ENCODE measurements around the gene CHCHD6. TPM values are rescaled to one million over a fixed set of nuclear protein-coding genes. Genes with fewer than 3 reads are reported as not detected.

CHCHD6 gene
- polyA plus RNA-seq, 1 donor, result 10.8 TPM

DNA sequence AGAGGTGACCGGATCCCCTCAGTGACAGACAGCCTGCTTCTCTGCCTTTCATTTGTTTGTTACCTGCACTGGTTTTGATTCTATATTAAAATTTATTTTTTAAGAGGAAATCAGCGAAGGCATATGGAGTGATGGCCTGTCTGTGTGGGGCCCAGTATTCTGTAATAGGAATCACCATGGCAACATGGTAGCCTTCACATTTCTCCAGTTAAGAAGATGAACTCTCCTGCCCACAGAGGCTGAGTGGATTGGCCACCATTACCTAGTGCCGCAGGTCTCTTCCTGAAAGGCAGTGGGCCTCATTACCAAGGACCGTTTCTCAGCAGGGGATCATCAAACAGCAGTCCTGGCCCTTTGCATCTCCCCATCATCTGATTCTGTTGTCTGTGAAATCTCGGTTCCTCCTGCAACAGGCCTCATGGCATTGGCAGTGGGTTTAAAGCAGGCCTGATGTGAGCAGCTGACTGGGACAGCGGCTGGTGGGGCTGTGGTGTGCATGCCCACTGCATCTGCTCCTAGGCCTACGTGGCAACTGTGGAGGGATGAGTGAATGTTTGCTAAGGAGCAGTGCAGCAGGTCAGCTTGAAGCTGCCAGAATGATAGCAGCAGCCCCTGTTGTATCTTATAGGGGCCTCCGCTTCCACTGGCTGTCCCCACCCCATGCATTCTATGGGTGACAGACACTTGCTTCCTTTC, 114.5 kb downstream of the CHCHD6 start:
- Histone ChIP-seq H3K27me3 (ENCODE audit: control insufficient read depth, insufficient read depth, low read length) (no peaks in the 10 kb centered on the region), H3K27ac (ENCODE audit: low read length) (no peak overlapping the region), H3K36me3 (ENCODE audit: control insufficient read depth, insufficient read depth, low read length) (no peaks in the 10 kb centered on the region), H3K4me3 (ENCODE audit: low read length) (no peak overlapping the region), H3K4me1 (ENCODE audit: control insufficient read depth, insufficient read depth, low read length) (peaks cover 11% of the 10 kb centered on the region), H3K9me3 (ENCODE audit: control insufficient read depth, low read depth, low read length) (no peaks in the 10 kb centered on the region)
- WGBS (ENCODE audit: insufficient coverage, low lambda C conversion rate), result no CpG with 5 or more reads among the region's 8 CpGs
- DNase-seq, result no peak

DNA sequence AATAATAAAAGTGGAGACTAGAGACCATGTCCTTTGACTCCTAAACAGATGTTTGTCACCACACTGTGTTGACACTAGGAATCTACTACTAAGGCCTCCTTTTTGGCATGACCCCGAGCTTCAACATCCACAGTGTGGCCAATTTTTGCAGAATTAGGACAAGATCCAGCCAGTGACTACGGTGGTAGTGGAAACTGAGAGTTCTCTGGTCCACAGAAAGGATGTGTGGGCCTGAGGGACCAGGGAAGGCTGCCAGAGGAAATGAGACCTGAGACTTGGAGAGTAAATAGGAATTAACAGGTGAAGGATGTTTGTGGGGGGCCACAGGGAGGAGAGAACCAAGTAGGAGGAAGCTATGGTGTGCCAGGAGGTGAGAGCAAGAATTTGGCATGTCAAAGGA, 122.7 kb downstream of the CHCHD6 start:
- Histone ChIP-seq H3K4me3 (ENCODE audit: low read length) (no peak overlapping the region), H3K27me3 (ENCODE audit: control insufficient read depth, insufficient read depth, low read length) (no peaks in the 10 kb centered on the region), H3K4me1 (ENCODE audit: control insufficient read depth, insufficient read depth, low read length) (no peaks in the 10 kb centered on the region), H3K36me3 (ENCODE audit: control insufficient read depth, insufficient read depth, low read length) (no peaks in the 10 kb centered on the region), H3K9me3 (ENCODE audit: control insufficient read depth, low read depth, low read length) (no peaks in the 10 kb centered on the region), H3K27ac (ENCODE audit: low read length) (no peak overlapping the region)
- WGBS (ENCODE audit: insufficient coverage, low lambda C conversion rate), result 100% methylated on average over 1 of the region's 2 CpGs
- no peak for DNase-seq

DNA sequence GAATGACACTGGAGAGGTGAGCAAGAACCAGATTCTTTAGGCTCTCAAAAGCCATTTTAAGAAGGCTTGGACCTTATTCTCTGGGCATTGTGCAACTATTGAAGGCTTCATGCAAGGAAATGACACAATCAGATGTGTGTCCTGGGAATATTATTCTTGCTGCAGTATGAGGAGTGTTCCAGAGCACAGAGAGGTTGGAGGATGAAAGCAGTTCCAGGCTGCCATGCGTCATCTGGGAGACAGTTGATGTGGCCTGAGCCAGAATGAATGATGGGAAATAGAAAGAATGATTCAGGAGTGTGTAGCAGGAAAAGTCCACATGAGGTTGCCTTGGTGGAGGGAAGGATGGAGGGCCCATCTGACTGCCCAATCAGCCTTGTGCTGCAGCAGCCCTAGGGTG, 123.1 kb downstream of the CHCHD6 start:
- H3K4me1 ChIP-seq (ENCODE audit: control insufficient read depth, insufficient read depth, low read length), result no peaks in the 10 kb centered on the region
- WGBS (ENCODE audit: insufficient coverage, low lambda C conversion rate), result no CpG with 5 or more reads among the region's 1 CpG
- no peak overlapping the region for H3K27ac ChIP-seq (ENCODE audit: low read length)
- H3K9me3 ChIP-seq (ENCODE audit: control insufficient read depth, low read depth, low read length), result no peaks in the 10 kb centered on the region
- no peak for DNase-seq
- no peak overlapping the region for H3K4me3 ChIP-seq (ENCODE audit: low read length)
- no peaks in the 10 kb centered on the region for H3K36me3 ChIP-seq (ENCODE audit: control insufficient read depth, insufficient read depth, low read length)
- no peaks in the 10 kb centered on the region for H3K27me3 ChIP-seq (ENCODE audit: control insufficient read depth, insufficient read depth, low read length)

DNA sequence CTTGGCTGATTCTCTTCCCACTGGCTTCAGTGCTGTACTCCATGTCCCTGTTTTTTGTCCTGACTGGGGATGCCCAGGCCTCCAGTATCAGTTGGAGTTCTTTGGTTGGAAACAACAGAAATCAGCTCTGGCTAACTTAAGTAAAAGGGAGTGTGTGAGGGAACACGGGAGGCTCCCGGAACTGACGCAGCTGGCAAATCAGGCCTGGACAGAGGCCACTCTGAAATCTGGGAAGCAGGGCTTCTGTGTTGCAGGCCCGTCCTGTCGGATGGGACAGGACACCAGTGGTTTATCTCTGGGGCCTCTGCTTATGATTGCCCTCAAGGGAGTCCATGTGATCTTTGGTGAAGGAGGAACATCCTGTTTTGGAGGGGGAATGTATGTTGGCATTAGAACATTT, 124.3 kb downstream of the CHCHD6 start:
- Histone ChIP-seq H3K4me1 (ENCODE audit: control insufficient read depth, insufficient read depth, low read length) (no peaks in the 10 kb centered on the region), H3K36me3 (ENCODE audit: control insufficient read depth, insufficient read depth, low read length) (no peaks in the 10 kb centered on the region), H3K27me3 (ENCODE audit: control insufficient read depth, insufficient read depth, low read length) (no peaks in the 10 kb centered on the region), H3K9me3 (ENCODE audit: control insufficient read depth, low read depth, low read length) (no peaks in the 10 kb centered on the region), H3K4me3 (ENCODE audit: low read length) (no peak overlapping the region), H3K27ac (ENCODE audit: low read length) (no peak overlapping the region)
- no CpG with 5 or more reads among the region's 5 CpGs for WGBS (ENCODE audit: insufficient coverage, low lambda C conversion rate)
- DNase-seq, result no peak

DNA sequence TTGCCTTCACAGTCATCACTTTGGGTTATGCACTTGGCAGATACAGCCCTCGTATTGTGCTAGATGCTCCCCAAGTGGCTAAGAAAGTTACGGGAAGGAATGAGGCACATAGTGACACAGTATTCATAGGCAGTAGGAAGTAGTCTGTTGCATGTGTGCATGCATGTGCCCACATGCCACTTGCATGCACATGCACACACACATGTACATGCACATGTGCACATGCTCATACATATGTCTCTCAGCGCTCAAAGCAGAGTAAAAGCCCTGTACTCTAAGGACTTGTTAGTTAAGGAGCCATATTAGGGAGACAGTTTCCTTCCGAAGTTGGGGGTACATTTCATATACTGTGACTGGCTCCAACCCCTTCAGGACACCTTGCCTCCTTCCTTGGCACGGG, 128.9 kb downstream of the CHCHD6 start:
- no CpG with 5 or more reads among the region's 5 CpGs for WGBS (ENCODE audit: insufficient coverage, low lambda C conversion rate)
- DNase-seq, result no peak

DNA sequence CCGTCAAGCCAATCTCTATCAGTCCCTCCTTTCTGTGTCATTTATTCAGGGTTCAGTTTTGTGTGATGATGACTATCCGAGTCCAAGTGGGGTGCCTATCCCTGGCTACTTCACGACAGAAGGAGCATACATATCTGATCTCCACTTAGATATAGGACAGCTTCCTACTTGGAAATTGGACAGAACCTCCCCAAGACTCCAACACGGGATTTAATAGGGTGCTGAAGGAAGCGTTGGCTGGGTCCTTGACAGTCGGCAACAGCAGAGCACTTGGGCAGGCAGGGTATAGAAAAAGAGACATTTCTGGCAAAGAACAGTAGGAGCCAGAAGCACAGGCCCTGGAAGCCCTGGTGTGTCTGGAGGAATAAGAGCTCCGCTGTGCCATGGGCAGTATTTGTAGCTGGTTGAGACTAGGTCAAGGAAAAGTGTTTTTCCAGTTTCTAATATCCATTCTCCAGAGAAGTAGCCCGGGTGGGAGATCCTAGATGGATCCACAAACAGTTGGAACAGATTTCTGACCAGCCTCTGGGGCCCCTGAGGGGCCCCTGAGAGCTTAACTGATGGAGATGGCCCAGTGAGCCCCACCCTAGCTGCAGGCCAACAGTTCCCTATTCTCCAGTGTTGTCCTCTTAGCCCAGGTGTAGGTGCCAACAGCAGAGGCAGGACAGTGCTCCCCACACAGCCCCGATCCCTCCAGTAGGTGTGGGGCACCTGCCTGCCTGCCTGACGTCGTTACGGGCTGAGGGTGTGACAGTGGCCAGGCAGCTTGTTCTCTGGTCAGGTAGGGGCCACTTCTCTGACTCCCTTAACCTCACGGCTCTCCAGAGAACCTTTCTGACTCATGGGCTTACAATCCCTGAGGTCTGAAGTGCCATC, 130.8 kb downstream of the CHCHD6 start:
- Histone ChIP-seq H3K27ac (ENCODE audit: low read length) (no peak overlapping the region), H3K4me1 (ENCODE audit: control insufficient read depth, insufficient read depth, low read length) (no peaks in the 10 kb centered on the region), H3K9me3 (ENCODE audit: control insufficient read depth, low read depth, low read length) (no peaks in the 10 kb centered on the region), H3K4me3 (ENCODE audit: low read length) (no peak overlapping the region), H3K36me3 (ENCODE audit: control insufficient read depth, insufficient read depth, low read length) (no peaks in the 10 kb centered on the region), H3K27me3 (ENCODE audit: control insufficient read depth, insufficient read depth, low read length) (no peaks in the 10 kb centered on the region)
- no peak for DNase-seq
- no CpG with 5 or more reads among the region's 13 CpGs for WGBS (ENCODE audit: insufficient coverage, low lambda C conversion rate)

More for the DNA sequence above, 128.9 kb downstream of the CHCHD6 start:
- Histone ChIP-seq H3K9me3 (ENCODE audit: control insufficient read depth, low read depth, low read length) (no peaks in the 10 kb centered on the region), H3K27ac (ENCODE audit: low read length) (no peak overlapping the region), H3K36me3 (ENCODE audit: control insufficient read depth, insufficient read depth, low read length) (no peaks in the 10 kb centered on the region), H3K4me3 (ENCODE audit: low read length) (no peak overlapping the region), H3K4me1 (ENCODE audit: control insufficient read depth, insufficient read depth, low read length) (no peaks in the 10 kb centered on the region), H3K27me3 (ENCODE audit: control insufficient read depth, insufficient read depth, low read length) (no peaks in the 10 kb centered on the region)

DNA sequence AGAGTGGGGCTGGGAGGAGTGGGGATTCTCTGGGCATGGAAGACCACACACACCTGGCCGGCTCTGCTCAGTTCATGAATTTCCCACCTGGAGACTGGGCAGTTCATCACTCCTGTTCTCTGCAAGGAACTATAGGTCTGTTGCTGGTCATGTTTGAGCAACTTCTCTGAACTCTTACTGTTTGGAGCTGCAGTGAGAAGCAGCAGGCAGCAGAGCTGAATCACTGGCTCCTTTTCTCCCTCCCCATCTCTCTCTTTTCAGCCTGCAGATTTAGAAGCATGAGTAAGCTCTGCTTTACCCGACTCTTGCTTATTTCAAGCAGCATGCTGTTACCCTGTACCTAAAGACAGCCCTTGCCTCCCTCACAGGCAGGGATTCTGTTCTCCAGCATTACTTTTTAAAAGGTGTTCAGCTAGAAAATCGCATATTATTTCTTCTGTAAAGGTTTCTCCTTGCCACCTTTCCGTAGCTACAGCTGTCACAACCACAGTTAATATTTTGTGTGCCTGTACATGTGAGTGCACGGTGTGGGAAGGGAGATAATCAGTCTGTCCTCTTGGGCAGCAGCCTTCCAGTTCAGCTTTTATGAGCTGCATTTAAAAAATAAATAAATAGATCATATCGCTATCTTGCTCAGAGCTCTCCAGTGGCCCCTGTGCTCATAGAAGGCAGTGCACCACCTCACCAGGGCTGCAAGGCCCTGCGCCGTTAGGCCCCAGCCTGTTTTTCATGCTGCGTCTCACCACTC, 131.6 kb downstream of the CHCHD6 start:
- H3K36me3 ChIP-seq (ENCODE audit: control insufficient read depth, insufficient read depth, low read length), result no peaks in the 10 kb centered on the region
- no peak overlapping the region for H3K4me3 ChIP-seq (ENCODE audit: low read length)
- 83% methylated on average over 2 of the region's 9 CpGs for WGBS (ENCODE audit: insufficient coverage, low lambda C conversion rate)
- no peaks in the 10 kb centered on the region for H3K4me1 ChIP-seq (ENCODE audit: control insufficient read depth, insufficient read depth, low read length)
- no peak overlapping the region for H3K27ac ChIP-seq (ENCODE audit: low read length)
- H3K27me3 ChIP-seq (ENCODE audit: control insufficient read depth, insufficient read depth, low read length), result no peaks in the 10 kb centered on the region
- DNase-seq, result no peak
- no peaks in the 10 kb centered on the region for H3K9me3 ChIP-seq (ENCODE audit: control insufficient read depth, low read depth, low read length)

DNA sequence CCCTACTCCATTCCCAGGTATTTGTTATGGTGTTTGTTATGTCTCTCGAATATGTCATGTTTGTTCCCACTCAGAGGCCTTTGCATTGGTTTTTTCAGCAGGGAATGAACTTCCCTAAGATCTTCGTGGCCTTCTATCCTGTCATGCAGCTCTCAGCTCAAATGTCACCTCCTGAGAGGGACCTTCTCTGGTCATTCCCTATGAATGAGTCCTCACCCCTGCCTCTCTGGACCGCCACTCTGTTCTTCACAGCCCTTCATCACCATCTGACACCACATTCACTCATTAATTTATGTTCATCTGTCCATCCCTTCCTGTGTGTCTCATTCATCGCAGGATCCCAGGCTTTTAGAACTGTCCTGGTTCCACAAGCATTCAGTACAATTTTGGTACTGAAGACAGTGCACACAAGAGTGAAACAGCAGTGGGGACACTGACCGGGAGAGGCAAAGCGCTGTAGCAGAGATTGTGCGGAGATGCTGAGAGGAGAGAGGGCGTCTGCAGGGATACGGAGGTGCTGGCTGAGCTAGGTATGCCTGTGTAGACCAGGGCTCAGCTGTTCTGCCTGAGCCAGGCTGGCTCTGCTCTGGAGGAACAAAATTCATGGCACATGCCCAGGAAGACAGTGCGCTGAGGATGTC, 132.3 kb downstream of the CHCHD6 start:
- no peaks in the 10 kb centered on the region for H3K4me1 ChIP-seq (ENCODE audit: control insufficient read depth, insufficient read depth, low read length)
- 83% methylated on average over 3 of the region's 10 CpGs for WGBS (ENCODE audit: insufficient coverage, low lambda C conversion rate)
- no peaks in the 10 kb centered on the region for H3K27me3 ChIP-seq (ENCODE audit: control insufficient read depth, insufficient read depth, low read length)
- no peak overlapping the region for H3K4me3 ChIP-seq (ENCODE audit: low read length)
- H3K9me3 ChIP-seq (ENCODE audit: control insufficient read depth, low read depth, low read length), result no peaks in the 10 kb centered on the region
- no peak overlapping the region for H3K27ac ChIP-seq (ENCODE audit: low read length)
- H3K36me3 ChIP-seq (ENCODE audit: control insufficient read depth, insufficient read depth, low read length), result no peaks in the 10 kb centered on the region
- no peak for DNase-seq

DNA sequence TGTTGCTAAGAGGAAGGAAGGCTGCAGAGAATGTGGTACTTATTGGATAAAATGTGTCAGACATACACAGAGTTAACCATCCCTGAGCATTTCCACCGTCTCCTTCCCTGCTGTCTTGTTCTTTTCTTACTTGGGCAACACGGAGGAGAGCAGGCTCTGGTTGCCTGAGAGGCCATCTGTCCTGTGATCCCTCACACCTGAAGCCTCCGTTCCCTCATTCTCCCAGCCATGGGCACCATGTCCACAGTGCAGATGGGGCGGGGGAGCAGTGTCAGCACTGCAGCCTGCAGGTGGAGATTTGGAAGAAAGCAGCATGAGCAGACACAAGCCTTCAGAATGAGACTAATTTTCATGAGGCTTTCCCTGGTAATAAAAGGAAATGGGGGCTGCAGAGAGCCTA, 133.7 kb downstream of the CHCHD6 start:
- WGBS (ENCODE audit: insufficient coverage, low lambda C conversion rate), result no CpG with 5 or more reads among the region's 4 CpGs

More for the DNA sequence above, 133.7 kb downstream of the CHCHD6 start:
- Histone ChIP-seq H3K4me3 (ENCODE audit: low read length) (no peak overlapping the region), H3K4me1 (ENCODE audit: control insufficient read depth, insufficient read depth, low read length) (no peaks in the 10 kb centered on the region), H3K27ac (ENCODE audit: low read length) (no peak overlapping the region), H3K27me3 (ENCODE audit: control insufficient read depth, insufficient read depth, low read length) (no peaks in the 10 kb centered on the region), H3K9me3 (ENCODE audit: control insufficient read depth, low read depth, low read length) (no peaks in the 10 kb centered on the region), H3K36me3 (ENCODE audit: control insufficient read depth, insufficient read depth, low read length) (no peaks in the 10 kb centered on the region)
- no peak for DNase-seq
